Type B pancreatic cell (in vitro differentiated cells): Measurements from ENCODE around the gene JOSD1. TPM values are rescaled to one million over a fixed set of nuclear protein-coding genes. Genes with fewer than 3 reads are reported as not detected.

Experiments used
- DNase-seq: peaks from one replicate; pipeline ENCODE4 v3.0.0; 2021; ENCODE audit warnings: mixed read lengths; ENCODE audit not compliant: unreplicated experiment; ENCODE audit errors: extremely low spot score
- H3K27ac Mint-ChIP-seq: 2 replicates; pipeline ENCODE4 v1.8.0; 2021; ENCODE audit warnings: mild to moderate bottlenecking, mixed read lengths
- H3K27me3 Mint-ChIP-seq: 2 replicates; pipeline ENCODE4 v1.8.0; 2021; ENCODE audit warnings: mixed read lengths
- H3K36me3 Mint-ChIP-seq: 2 replicates; pipeline ENCODE4 v1.8.0; 2021; ENCODE audit warnings: mixed read lengths
- H3K4me1 Mint-ChIP-seq: one replicate; pipeline ENCODE4 v1.8.0; 2021; ENCODE audit warnings: mixed read lengths; ENCODE audit not compliant: unreplicated experiment
- H3K4me3 Mint-ChIP-seq: 2 replicates; pipeline ENCODE4 v1.8.0; 2021; ENCODE audit warnings: mild to moderate bottlenecking, mixed read lengths
- H3K9me3 Mint-ChIP-seq: 2 replicates; pipeline ENCODE4 v1.8.0; 2021; ENCODE audit warnings: mixed read lengths
- total RNA-seq: library from RNA; stranded (reverse); gene quantifications from 2 replicates; pipeline ENCODE4 v1.2.1, GENCODE V29; 2021; ENCODE audit warnings: low replicate concordance
- TF ChIP-seq, protein P1 (sequence below): fragments of 200-600 bp; sonication (generic); conservative IDR thresholded peaks from 2 replicates; pipeline ENCODE4 v1.5.0; 2021; ENCODE audit warnings: antibody characterized with exemption, mild to moderate bottlenecking

JOSD1 gene
- total RNA-seq, 1 donor from 2014 or later, result 43.4 TPM

GRCh38 chr22:38715852-38716251, 15.1 kb upstream of the JOSD1 start:
- H3K27me3 Mint-ChIP-seq, result no peaks in the 10 kb centered on the region
- H3K4me3 Mint-ChIP-seq, result no peak overlapping the region
- no peak for DNase-seq
- H3K9me3 Mint-ChIP-seq, result no peaks in the 10 kb centered on the region
- peaks cover 20% of the 10 kb centered on the region for H3K36me3 Mint-ChIP-seq
- H3K27ac Mint-ChIP-seq, result no peak overlapping the region
- H3K4me1 Mint-ChIP-seq, result peaks cover 34% of the 10 kb centered on the region
- TF ChIP-seq, protein P1, sequence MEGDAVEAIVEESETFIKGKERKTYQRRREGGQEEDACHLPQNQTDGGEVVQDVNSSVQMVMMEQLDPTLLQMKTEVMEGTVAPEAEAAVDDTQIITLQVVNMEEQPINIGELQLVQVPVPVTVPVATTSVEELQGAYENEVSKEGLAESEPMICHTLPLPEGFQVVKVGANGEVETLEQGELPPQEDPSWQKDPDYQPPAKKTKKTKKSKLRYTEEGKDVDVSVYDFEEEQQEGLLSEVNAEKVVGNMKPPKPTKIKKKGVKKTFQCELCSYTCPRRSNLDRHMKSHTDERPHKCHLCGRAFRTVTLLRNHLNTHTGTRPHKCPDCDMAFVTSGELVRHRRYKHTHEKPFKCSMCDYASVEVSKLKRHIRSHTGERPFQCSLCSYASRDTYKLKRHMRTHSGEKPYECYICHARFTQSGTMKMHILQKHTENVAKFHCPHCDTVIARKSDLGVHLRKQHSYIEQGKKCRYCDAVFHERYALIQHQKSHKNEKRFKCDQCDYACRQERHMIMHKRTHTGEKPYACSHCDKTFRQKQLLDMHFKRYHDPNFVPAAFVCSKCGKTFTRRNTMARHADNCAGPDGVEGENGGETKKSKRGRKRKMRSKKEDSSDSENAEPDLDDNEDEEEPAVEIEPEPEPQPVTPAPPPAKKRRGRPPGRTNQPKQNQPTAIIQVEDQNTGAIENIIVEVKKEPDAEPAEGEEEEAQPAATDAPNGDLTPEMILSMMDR, result no peak

GRCh38 chr22:38715176-38715764, 14.5 kb upstream of the JOSD1 start:
- TF ChIP-seq, protein P1, result no peak

GRCh38 chr22:38713921-38714320, 13.2 kb upstream of the JOSD1 start:
- Mint-ChIP-seq H3K36me3 (peaks cover 23% of the 10 kb centered on the region), H3K27ac (peak overlapping the region; percentile 57), H3K9me3 (no peaks in the 10 kb centered on the region), H3K4me1 (peaks cover 44% of the 10 kb centered on the region), H3K27me3 (no peaks in the 10 kb centered on the region), H3K4me3 (no peak overlapping the region)
- no peak for DNase-seq
- TF ChIP-seq, protein P1, result no peak

More at GRCh38 chr22:38715176-38715764, 14.5 kb upstream of the JOSD1 start:
- peaks cover 37% of the 10 kb centered on the region for H3K4me1 Mint-ChIP-seq
- H3K4me3 Mint-ChIP-seq, result no peak overlapping the region
- H3K27me3 Mint-ChIP-seq, result no peaks in the 10 kb centered on the region
- DNase-seq, result no peak
- no peaks in the 10 kb centered on the region for H3K9me3 Mint-ChIP-seq
- H3K36me3 Mint-ChIP-seq, result peaks cover 23% of the 10 kb centered on the region
- H3K27ac Mint-ChIP-seq, result peak overlapping the region; percentile 3

GRCh38 chr22:38712486-38713207, 11.9 kb upstream of the JOSD1 start:
- Mint-ChIP-seq H3K27me3 (no peaks in the 10 kb centered on the region), H3K9me3 (no peaks in the 10 kb centered on the region), H3K27ac (peak overlapping the region; percentile 57), H3K4me3 (no peak overlapping the region), H3K36me3 (peaks cover 16% of the 10 kb centered on the region), H3K4me1 (peaks cover 53% of the 10 kb centered on the region)
- DNase-seq, result no peak
- TF ChIP-seq, protein P1, result no peak

DNA sequence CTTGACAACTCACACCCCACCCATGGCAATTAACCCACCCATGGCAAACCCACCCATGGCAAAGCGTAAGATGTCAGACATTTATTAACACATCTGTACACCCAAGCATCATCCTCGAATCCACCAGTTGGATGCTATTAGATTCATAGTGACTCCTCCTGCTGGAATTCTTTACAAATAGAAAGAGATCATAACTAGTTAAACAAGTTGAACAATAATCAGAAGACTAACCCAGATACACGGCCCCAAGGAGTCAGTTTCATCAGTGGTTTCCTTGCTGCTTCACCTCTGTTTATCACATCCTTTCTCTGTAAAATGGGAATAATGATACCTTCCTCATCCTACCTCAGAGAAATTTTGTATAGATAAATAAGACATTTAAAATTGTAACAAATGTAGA, 10.1 kb upstream of the JOSD1 start:
- peaks cover 65% of the 10 kb centered on the region for H3K4me1 Mint-ChIP-seq
- TF ChIP-seq, protein P1, result no peak

More for the DNA sequence above, 10.1 kb upstream of the JOSD1 start:
- H3K27me3 Mint-ChIP-seq, result no peaks in the 10 kb centered on the region
- H3K9me3 Mint-ChIP-seq, result no peaks in the 10 kb centered on the region
- H3K36me3 Mint-ChIP-seq, result peaks cover 6% of the 10 kb centered on the region
- peak overlapping the region; percentile 84 for H3K27ac Mint-ChIP-seq
- no peak for DNase-seq
- H3K4me3 Mint-ChIP-seq, result peak overlapping the region; percentile 73
